Stomach (tissue), 19 donors: ENCODE data around the gene SHANK2. TPM values are rescaled to one million over a fixed set of nuclear protein-coding genes. Genes with fewer than 3 reads are reported as not detected.

ENCODE experiments used
- DNase-seq, 2 donors: peaks; one replicate each; pipeline versions ENCODE4 v3.0.0 to v3.0.0-alpha.2; 2013 to 2019
- H3K27ac ChIP-seq, 5 donors: fragments of 200-600 bp in 4 of 5; sonication (generic) in 4 of 5; one replicate each; pipeline ENCODE4 v1.5.1; 2013 to 2019; ENCODE audit warnings: mild to moderate bottlenecking in 1 of 5, moderate library complexity in 1 of 5
- H3K27me3 ChIP-seq, 3 donors: fragments of 200-600 bp; sonication (generic); one replicate each; pipeline ENCODE4 v1.5.1; 2017 to 2019; ENCODE audit warnings: mixed run types in 1 of 3
- H3K36me3 ChIP-seq, 4 donors: fragments of 200-600 bp; sonication (generic); 1 replicate in 3 of 4; 2 replicates in 1 of 4; pipeline ENCODE4 v1.5.1; 2016 to 2019
- H3K4me1 ChIP-seq, 4 donors: fragments of 200-600 bp; sonication (generic); one replicate each; pipeline ENCODE4 v1.5.1; 2016 to 2019
- H3K4me3 ChIP-seq, 4 donors: fragments of 200-600 bp; sonication (generic) in 3 of 4; one replicate each; pipeline ENCODE4 v1.5.1; 2016 to 2019; ENCODE audit warnings: mild to moderate bottlenecking in 1 of 4
- H3K9me3 ChIP-seq, 4 donors: fragments of 200-600 bp; sonication (generic); one replicate each; pipeline ENCODE4 v1.5.1; 2016 to 2019
- CTCF ChIP-seq, 7 experiments: fragments of 450-650 bp in 4 of 7; fragments of 200-600 bp in 3 of 7; sonication (generic) in 3 of 7; IDR thresholded peaks; one replicate each; pipeline ENCODE4 v1.5.1; 2016 to 2019; ENCODE audit warnings: antibody characterized with exemption in 7 of 7, control low read depth in 2 of 7, mild to moderate bottlenecking in 1 of 7
- EP300 ChIP-seq: sonication (generic); formaldehyde crosslinking; IDR thresholded peaks from one replicate; pipeline ENCODE4 v1.6.1; 2017; ENCODE audit warnings: antibody characterized with exemption
- POLR2A ChIP-seq, 4 donors: fragments of 450-650 bp; IDR thresholded peaks; one replicate each; pipeline ENCODE4 v1.6.1; 2016; ENCODE audit warnings: antibody characterized with exemption in 4 of 4, control low read depth in 2 of 4, mild to moderate bottlenecking in 1 of 4, moderate library complexity in 1 of 4
- POLR2AphosphoS5 ChIP-seq, 3 donors: sonication (generic); formaldehyde crosslinking; IDR thresholded peaks; one replicate each; pipeline ENCODE4 v1.6.1; 2016; ENCODE audit warnings: antibody characterized with exemption in 3 of 3
- WGBS, 5 donors: extraction: QIAGEN DNeasy Blood & Tissue Kit in 3 of 5; methylation state at CpG; one replicate each; pipeline versions ENCODE4 v1.1.5 to v1.1.7; 2013 to 2018; 5-methylcytosine and 5-hydroxymethylcytosine counted together
- intact Hi-C: fragments of 100-400 bp; cut with DNase I; formaldehyde crosslinking; loops from one replicate; pipeline ENCODE4 v1.15.1; 2023; ENCODE audit warnings: low total_unique reads
- long read RNA-seq, 10 donors: transcript quantifications; one replicate each; lab custom pipeline, GENCODE V29; 2026
- polyA plus RNA-seq, 3 donors: library from polyadenylated mRNA; stranded (reverse); fragments of 200-250 nt; gene quantifications; one replicate each; pipeline ENCODE4 v1.2.3, GENCODE V29; 2013
- total RNA-seq, 5 donors: library from RNA; depleted of rRNA; stranded (reverse); fragments of >200 nt; gene quantifications; one replicate each; pipeline versions ENCODE4 v1.1.0 to v1.2.3, GENCODE V29; 2014 to 2016
- donor health status: healthy with polysubstance abuse.
- donor health status: Bipolar disorder and iron deficiency.
- donor health status: healthy.

SHANK2 gene
- 100 to 1,000 TPM in 1 of 5 donors, 10 to 100 TPM in 4; 15.4 to 126 (median 88.6) TPM for total RNA-seq
- 1 to 10 TPM; 1.6 to 6.2 (median 2.1) TPM for polyA plus RNA-seq
- long read RNA-seq, donor 1, full-length matches to known transcripts = 4 of 4 reads
- long read RNA-seq, donor 1, partial matches to known transcripts = 0 of 4 reads
- long read RNA-seq, donor 1, other reads (novel, unspliced or antisense) = 0 of 4 reads
- long read RNA-seq, donor 2, full-length matches to known transcripts = 10 of 10 reads
- long read RNA-seq, donor 2, partial matches to known transcripts = 0 of 10 reads
- long read RNA-seq, donor 2, other reads (novel, unspliced or antisense) = 0 of 10 reads
- long read RNA-seq, donor 3, full-length matches to known transcripts = 4 of 4 reads
- long read RNA-seq, donor 3, partial matches to known transcripts = 0 of 4 reads
- long read RNA-seq, donor 3, other reads (novel, unspliced or antisense) = 0 of 4 reads
- long read RNA-seq, donor 4 = 0 reads
- long read RNA-seq, donor 5, full-length matches to known transcripts = 5 of 5 reads
- long read RNA-seq, donor 5, partial matches to known transcripts = 0 of 5 reads
- long read RNA-seq, donor 5, other reads (novel, unspliced or antisense) = 0 of 5 reads
- long read RNA-seq, donor 6, full-length matches to known transcripts = 9 of 9 reads
- long read RNA-seq, donor 6, partial matches to known transcripts = 0 of 9 reads
- long read RNA-seq, donor 6, other reads (novel, unspliced or antisense) = 0 of 9 reads
- long read RNA-seq, donor 7, full-length matches to known transcripts = 4 of 4 reads
- long read RNA-seq, donor 7, partial matches to known transcripts = 0 of 4 reads
- long read RNA-seq, donor 7, other reads (novel, unspliced or antisense) = 0 of 4 reads
- long read RNA-seq, donor 8, full-length matches to known transcripts = 9 of 9 reads
- long read RNA-seq, donor 8, partial matches to known transcripts = 0 of 9 reads
- long read RNA-seq, donor 8, other reads (novel, unspliced or antisense) = 0 of 9 reads
- long read RNA-seq, donor 9, full-length matches to known transcripts = 7 of 7 reads
- long read RNA-seq, donor 9, partial matches to known transcripts = 0 of 7 reads
- long read RNA-seq, donor 9, other reads (novel, unspliced or antisense) = 0 of 7 reads
- long read RNA-seq, donor 10, full-length matches to known transcripts = 5 of 5 reads
- long read RNA-seq, donor 10, partial matches to known transcripts = 0 of 5 reads
- long read RNA-seq, donor 10, other reads (novel, unspliced or antisense) = 0 of 5 reads

DNA sequence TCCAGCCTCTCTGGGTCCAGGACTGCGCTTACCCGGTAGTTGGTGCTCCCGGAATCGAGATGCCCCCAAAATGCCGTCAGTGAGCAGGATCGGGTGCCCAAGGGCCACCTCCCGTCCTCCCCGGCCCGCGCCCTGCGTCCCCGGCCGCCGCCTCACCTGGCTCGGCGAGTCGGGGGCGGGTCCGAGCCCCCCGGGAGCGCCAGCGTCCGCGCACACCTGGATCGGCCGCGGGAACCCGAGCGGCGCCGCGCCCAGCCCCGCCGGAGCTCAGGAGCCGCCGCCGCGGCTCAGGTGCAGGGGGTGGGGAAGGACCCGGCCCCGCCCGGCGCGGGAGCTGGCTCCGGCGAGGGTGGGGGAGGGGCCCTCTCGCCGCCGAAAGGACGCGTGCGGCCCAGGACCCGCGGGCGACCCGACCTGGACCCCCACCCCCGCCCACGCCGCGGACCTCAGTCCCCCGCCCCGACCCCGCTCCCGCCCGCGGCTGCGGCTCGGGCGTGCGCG lies at the start of gene SHANK2:
SHANK2 (minus strand) TSS at position 309 of the 501 bp plus-strand sequence. CDS start 105,251 bp downstream, outside the sequence.
- Histone ChIP-seq H3K4me3 (peak within 1 kb of the TSS; percentile 52 to 71 (median 60)), H3K9me3 (no peaks in the 10 kb centered on the region), H3K27me3 (peaks cover 0 to 86% (median 21%) of the 10 kb centered on the region in 3 donors), H3K27ac (peak within 1 kb of the TSS; percentile 89 to 92 (median 89)), H3K36me3 (no peaks in the 10 kb centered on the region), H3K4me1 (peaks cover 30 to 83% (median 71%) of the 10 kb centered on the region in 4 donors)
- intact Hi-C loops = no loop called here
- TF ChIP-seq EP300 (no peak), POLR2A (IDR thresholded peaks at IDR 0.05) (no peak), CTCF (IDR thresholded peaks at IDR 0.05) (no peak), POLR2AphosphoS5 (IDR thresholded peaks at IDR 0.05) (no peak)
- WGBS, 5 donors = 1 to 8% (median 2%) methylated on average over 25 to 70 of the region's 70 CpGs; no CpG with 5 or more reads in 1 of the 5 donors
- DNase-seq = peak; percentile 61 to 79

DNA sequence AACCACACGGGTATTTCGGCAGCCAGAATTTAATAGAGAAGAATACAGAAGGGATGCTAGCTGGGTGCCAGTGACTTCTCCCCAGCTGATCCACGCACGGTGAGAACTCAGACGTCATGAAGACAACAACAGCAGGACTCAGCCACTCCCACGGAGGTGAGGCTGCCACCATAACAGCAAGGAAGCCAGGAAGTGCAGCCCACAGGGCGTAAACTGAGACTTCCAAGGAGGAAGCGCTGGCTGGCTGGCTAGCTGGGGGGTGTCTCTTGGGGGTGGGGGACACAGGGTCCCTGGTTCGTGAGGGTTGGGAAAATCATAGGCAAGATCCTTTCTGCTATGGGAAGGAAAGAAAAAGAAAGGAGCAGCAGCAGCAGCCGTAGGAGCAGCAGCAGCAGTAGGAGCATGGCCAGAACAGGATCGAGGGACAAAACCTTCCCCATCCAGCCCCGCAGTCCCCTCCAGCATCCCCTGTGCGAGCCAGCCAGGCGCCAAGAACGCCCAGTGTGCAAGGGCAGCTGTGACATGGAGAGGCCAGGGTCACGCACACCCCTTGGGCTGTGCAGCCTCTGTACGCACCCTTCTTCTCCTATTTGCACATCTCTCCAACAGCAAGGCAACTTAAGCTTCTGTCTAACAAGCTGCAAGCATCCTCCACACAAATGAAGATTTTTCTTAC lies 49.6 kb upstream of the SHANK2 start:
- peak in 1 of 2 donors; percentile 17 for DNase-seq
- 55 to 68% (median 65%) methylated on average over 12 to 17 of the region's 17 CpGs for WGBS, 5 donors
- TF ChIP-seq POLR2A (IDR thresholded peaks at IDR 0.05) (no peak), CTCF (IDR thresholded peaks at IDR 0.05) (no peak), POLR2AphosphoS5 (IDR thresholded peaks at IDR 0.05) (no peak), EP300 (no peak)
- Histone ChIP-seq H3K27me3 (no peaks in the 10 kb centered on the region), H3K4me3 (no peak overlapping the region), H3K27ac (no peak overlapping the region), H3K9me3 (no peaks in the 10 kb centered on the region), H3K4me1 (peaks cover 4 to 13% (median 9%) of the 10 kb centered on the region in 4 donors), H3K36me3 (no peaks in the 10 kb centered on the region)
- intact Hi-C loops = no loop called here

GRCh38 chr11:71301046-71301857 lies 48.9 kb upstream of the SHANK2 start:
- DNase-seq = peak in 1 of 2 donors; percentile 20
- intact Hi-C loops = no loop called here
- TF ChIP-seq CTCF (IDR thresholded peaks at IDR 0.05) (no peak), POLR2AphosphoS5 (IDR thresholded peaks at IDR 0.05) (no peak), EP300 (no peak), POLR2A (IDR thresholded peaks at IDR 0.05) (no peak)
- Histone ChIP-seq H3K27me3 (no peaks in the 10 kb centered on the region), H3K4me3 (no peak overlapping the region), H3K36me3 (no peaks in the 10 kb centered on the region), H3K9me3 (no peaks in the 10 kb centered on the region), H3K27ac (peak overlapping the region in 1 of 5 donors; percentile 49), H3K4me1 (peaks cover 4 to 13% (median 7%) of the 10 kb centered on the region in 4 donors)
- 81 to 91% (median 88%) methylated on average over 19 of the region's 19 CpGs for WGBS, 5 donors
